ENCODE results near the gene FLACC1.
"Not testable (repeated sequence)": the region's sequence is repeated elsewhere in the genome, so short reads cannot be mapped to it uniquely, and the experiment has no call there.

The FLACC1 gene

DNA sequence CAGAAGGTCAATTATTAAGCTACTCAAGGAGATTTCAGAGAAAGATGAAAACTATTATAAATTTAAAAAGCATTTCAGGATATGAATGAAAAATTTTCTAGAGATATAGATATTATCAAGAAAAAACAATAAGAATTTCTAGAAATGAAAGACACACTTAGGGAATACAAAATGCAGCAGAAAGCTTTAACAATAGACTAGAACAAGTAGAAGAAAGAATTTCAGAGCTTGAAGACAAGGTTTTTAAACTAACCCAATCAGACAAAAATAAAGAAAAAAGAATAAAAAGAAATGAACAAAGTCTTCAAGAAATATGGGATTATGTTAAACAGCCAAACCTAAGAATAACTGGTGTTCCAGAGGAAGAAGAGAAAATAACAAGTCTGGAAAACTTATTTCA, 34.4 kb downstream of the FLACC1 start:
- Histone ChIP-seq H3K4me1 (ENCODE audit: control insufficient read depth in 2 of 2, insufficient read depth in 2 of 2, low read length in 2 of 2) (no peaks in the 10 kb centered on the region), H3K9me3 (ENCODE audit: control insufficient read depth in 2 of 2, low read length in 2 of 2) (peaks cover 2 to 3% of the 10 kb centered on the region in 2 donors), H3K36me3 (ENCODE audit: control insufficient read depth in 2 of 2, insufficient read depth in 2 of 2, low read length in 2 of 2) (no peaks in the 10 kb centered on the region), H3K27me3 (ENCODE audit: control insufficient read depth in 2 of 2, insufficient read depth in 2 of 2, low read length in 2 of 2) (no peaks in the 10 kb centered on the region), H3K4me3 (ENCODE audit: low read length in 2 of 2) (no peak overlapping the region), H3K9ac (ENCODE audit: low read depth in 1 of 2, low read length in 2 of 2) (no peak overlapping the region), H3K27ac (ENCODE audit: low read depth in 2 of 2, low read length in 2 of 2) (no peak overlapping the region)

DNA sequence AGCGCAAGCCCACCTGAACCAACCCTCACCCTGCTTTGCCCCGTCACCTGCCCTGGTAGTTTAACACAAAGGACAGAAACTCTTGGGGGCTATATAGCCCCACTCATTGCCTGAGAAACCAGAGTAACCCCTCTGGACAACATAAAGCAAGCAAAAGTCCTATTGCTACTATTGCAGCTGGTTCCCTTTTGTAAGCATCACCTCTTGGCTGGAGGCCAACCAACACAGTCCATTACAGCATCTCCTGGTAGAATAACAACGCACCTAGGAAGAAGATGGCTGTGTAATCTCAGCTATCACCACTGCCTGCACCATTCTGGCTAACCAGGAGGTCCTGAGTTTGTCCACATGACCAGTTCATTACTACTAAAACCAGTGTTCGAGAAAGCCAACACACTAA, 36.4 kb downstream of the FLACC1 start:
- H3K9me3 ChIP-seq (ENCODE audit: control insufficient read depth in 2 of 2, low read length in 2 of 2), result peaks cover 2 to 3% of the 10 kb centered on the region in 2 donors
- H3K4me1 ChIP-seq (ENCODE audit: control insufficient read depth in 2 of 2, insufficient read depth in 2 of 2, low read length in 2 of 2), result no peaks in the 10 kb centered on the region
- no peak overlapping the region for H3K4me3 ChIP-seq (ENCODE audit: low read length in 2 of 2)

DNA sequence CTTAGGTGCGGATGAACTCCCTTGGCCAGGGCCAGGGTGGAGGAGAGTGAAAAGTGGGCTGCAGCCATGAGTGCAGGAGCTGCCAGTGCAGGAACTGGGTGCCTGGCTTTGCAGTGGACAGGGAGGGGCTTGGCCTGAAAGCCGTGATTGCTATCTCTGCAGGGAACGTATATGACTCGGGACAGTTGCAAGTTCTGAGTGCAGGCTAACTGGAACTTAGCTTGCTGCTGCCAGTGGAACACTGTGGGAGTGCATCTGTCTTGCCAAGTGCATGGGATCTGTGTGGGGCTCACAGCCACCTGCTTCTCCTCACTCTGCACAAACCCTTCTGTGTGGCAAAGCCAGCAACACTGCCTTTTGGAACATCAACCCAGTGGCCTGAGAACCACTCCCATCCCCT, 36.9 kb downstream of the FLACC1 start:
- H3K4me3 ChIP-seq (ENCODE audit: low read length in 2 of 2), result no peak overlapping the region
- no peaks in the 10 kb centered on the region for H3K27me3 ChIP-seq (ENCODE audit: control insufficient read depth in 2 of 2, insufficient read depth in 2 of 2, low read length in 2 of 2)
- H3K27ac ChIP-seq (ENCODE audit: low read depth in 2 of 2, low read length in 2 of 2), result no peak overlapping the region
- no peaks in the 10 kb centered on the region for H3K36me3 ChIP-seq (ENCODE audit: control insufficient read depth in 2 of 2, insufficient read depth in 2 of 2, low read length in 2 of 2)
- H3K9ac ChIP-seq (ENCODE audit: low read depth in 1 of 2, low read length in 2 of 2), result no peak overlapping the region
- H3K4me1 ChIP-seq (ENCODE audit: control insufficient read depth in 2 of 2, insufficient read depth in 2 of 2, low read length in 2 of 2), result no peaks in the 10 kb centered on the region
- peaks cover 2 to 3% of the 10 kb centered on the region in 2 donors for H3K9me3 ChIP-seq (ENCODE audit: control insufficient read depth in 2 of 2, low read length in 2 of 2)

More for the DNA sequence above, 36.4 kb downstream of the FLACC1 start:
- Histone ChIP-seq H3K36me3 (ENCODE audit: control insufficient read depth in 2 of 2, insufficient read depth in 2 of 2, low read length in 2 of 2) (no peaks in the 10 kb centered on the region), H3K9ac (ENCODE audit: low read depth in 1 of 2, low read length in 2 of 2) (no peak overlapping the region), H3K27me3 (ENCODE audit: control insufficient read depth in 2 of 2, insufficient read depth in 2 of 2, low read length in 2 of 2) (no peaks in the 10 kb centered on the region), H3K27ac (ENCODE audit: low read depth in 2 of 2, low read length in 2 of 2) (no peak overlapping the region)

DNA sequence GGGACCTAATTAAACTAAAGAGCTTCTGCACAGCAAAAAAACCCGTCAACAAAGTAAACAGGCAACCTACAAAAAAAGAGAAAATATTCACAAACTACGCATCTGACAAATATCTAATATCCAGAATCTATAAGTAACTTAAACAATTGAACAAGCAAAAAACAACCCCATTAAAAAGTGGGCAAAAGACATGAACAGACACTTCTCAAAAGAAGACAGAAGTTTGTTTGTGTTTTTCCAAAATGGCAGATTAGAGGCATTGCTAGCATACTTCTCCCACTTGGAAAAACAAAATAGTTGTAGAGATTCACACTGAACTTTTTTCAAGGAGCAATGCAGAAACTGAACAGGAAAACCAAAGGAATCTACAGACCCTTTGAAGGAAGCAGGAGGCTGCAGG, 37.6 kb downstream of the FLACC1 start:
- no peaks in the 10 kb centered on the region for H3K4me1 ChIP-seq (ENCODE audit: control insufficient read depth in 2 of 2, insufficient read depth in 2 of 2, low read length in 2 of 2)
- H3K27ac ChIP-seq (ENCODE audit: low read depth in 2 of 2, low read length in 2 of 2), result no peak overlapping the region
- H3K27me3 ChIP-seq (ENCODE audit: control insufficient read depth in 2 of 2, insufficient read depth in 2 of 2, low read length in 2 of 2), result no peaks in the 10 kb centered on the region
- H3K9me3 ChIP-seq (ENCODE audit: control insufficient read depth in 2 of 2, low read length in 2 of 2), result peaks cover 2 to 3% of the 10 kb centered on the region in 2 donors
- H3K9ac ChIP-seq (ENCODE audit: low read depth in 1 of 2, low read length in 2 of 2), result no peak overlapping the region
- H3K36me3 ChIP-seq (ENCODE audit: control insufficient read depth in 2 of 2, insufficient read depth in 2 of 2, low read length in 2 of 2), result no peaks in the 10 kb centered on the region
- H3K4me3 ChIP-seq (ENCODE audit: low read length in 2 of 2), result no peak overlapping the region

DNA sequence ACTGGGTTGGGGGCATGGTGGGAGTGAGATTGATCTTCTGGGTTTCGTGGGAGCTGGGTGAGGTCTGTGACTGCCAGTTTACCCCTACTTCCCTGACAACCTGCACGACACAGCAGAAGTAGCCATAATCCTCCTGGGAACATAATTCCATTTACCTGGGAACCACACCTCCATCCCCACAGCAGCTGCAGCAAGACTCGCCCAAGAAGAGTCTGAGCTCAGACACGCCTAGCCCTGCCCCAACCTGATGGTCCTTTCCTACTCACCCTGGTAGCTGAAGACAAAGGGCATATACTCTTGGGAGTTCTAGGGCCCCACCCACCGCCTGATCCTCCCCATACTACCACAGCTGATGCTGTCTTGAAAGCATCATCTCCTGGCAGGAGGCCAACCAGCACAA, 43.8 kb downstream of the FLACC1 start:
- no peaks in the 10 kb centered on the region for H3K9me3 ChIP-seq (ENCODE audit: control insufficient read depth in 2 of 2, low read length in 2 of 2)

DNA sequence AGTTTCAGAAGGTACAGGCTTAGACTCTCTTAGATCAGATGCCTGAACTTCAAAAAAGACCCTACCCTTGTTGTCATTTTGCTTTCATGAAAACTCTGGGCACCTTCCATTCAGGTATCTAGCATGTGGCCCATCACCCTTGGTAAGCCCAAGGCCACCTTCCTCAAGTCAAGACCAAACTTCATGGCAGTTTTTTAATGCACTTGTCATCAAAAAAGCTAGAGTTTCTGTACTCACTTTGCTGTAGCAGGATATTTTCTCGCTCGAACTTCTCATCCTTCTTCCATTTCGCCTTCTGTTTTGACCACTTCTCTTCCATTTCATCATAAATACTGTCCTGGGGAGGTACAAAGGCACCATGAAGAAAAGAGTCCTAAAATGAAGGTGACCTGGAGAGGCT, 48.2 kb downstream of the FLACC1 start:
- H3K4me3 ChIP-seq (ENCODE audit: low read length in 2 of 2), result no peak overlapping the region
- no peaks in the 10 kb centered on the region for H3K4me1 ChIP-seq (ENCODE audit: control insufficient read depth in 2 of 2, insufficient read depth in 2 of 2, low read length in 2 of 2)
- no peaks in the 10 kb centered on the region for H3K9me3 ChIP-seq (ENCODE audit: control insufficient read depth in 2 of 2, low read length in 2 of 2)
- H3K27ac ChIP-seq (ENCODE audit: low read depth in 2 of 2, low read length in 2 of 2), result no peak overlapping the region
- no peak overlapping the region for H3K9ac ChIP-seq (ENCODE audit: low read depth in 1 of 2, low read length in 2 of 2)
- no peaks in the 10 kb centered on the region for H3K36me3 ChIP-seq (ENCODE audit: control insufficient read depth in 2 of 2, insufficient read depth in 2 of 2, low read length in 2 of 2)
- H3K27me3 ChIP-seq (ENCODE audit: control insufficient read depth in 2 of 2, insufficient read depth in 2 of 2, low read length in 2 of 2), result no peaks in the 10 kb centered on the region

More for the DNA sequence above, 43.8 kb downstream of the FLACC1 start:
- Histone ChIP-seq H3K4me3 (ENCODE audit: low read length in 2 of 2) (no peak overlapping the region), H3K36me3 (ENCODE audit: control insufficient read depth in 2 of 2, insufficient read depth in 2 of 2, low read length in 2 of 2) (no peaks in the 10 kb centered on the region), H3K27me3 (ENCODE audit: control insufficient read depth in 2 of 2, insufficient read depth in 2 of 2, low read length in 2 of 2) (no peaks in the 10 kb centered on the region), H3K4me1 (ENCODE audit: control insufficient read depth in 2 of 2, insufficient read depth in 2 of 2, low read length in 2 of 2) (no peaks in the 10 kb centered on the region), H3K9ac (ENCODE audit: low read depth in 1 of 2, low read length in 2 of 2) (no peak overlapping the region), H3K27ac (ENCODE audit: low read depth in 2 of 2, low read length in 2 of 2) (no peak overlapping the region)

DNA sequence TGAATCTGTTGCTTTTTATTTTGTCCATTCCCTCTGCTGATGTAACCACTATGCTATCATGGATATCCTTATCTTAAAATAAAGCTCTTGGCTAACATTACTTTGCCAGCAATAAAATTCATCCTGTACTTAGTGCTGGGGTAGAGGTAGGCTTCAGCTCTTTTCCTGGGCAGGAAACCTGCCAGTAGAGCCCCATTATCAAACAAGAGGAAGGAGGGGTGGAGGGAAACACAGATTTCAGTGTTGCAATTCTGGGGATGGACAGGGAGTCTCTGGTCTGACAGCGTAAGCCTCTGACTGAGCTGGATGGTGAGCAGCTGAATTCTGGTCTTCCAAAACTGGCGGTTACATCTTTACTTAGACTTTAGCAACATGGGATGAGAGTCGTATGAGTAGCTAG, 49.3 kb downstream of the FLACC1 start:
- Histone ChIP-seq H3K27me3 (ENCODE audit: control insufficient read depth in 2 of 2, insufficient read depth in 2 of 2, low read length in 2 of 2) (no peaks in the 10 kb centered on the region), H3K27ac (ENCODE audit: low read depth in 2 of 2, low read length in 2 of 2) (no peak overlapping the region), H3K9ac (ENCODE audit: low read depth in 1 of 2, low read length in 2 of 2) (no peak overlapping the region), H3K4me1 (ENCODE audit: control insufficient read depth in 2 of 2, insufficient read depth in 2 of 2, low read length in 2 of 2) (no peaks in the 10 kb centered on the region), H3K9me3 (ENCODE audit: control insufficient read depth in 2 of 2, low read length in 2 of 2) (no peaks in the 10 kb centered on the region), H3K36me3 (ENCODE audit: control insufficient read depth in 2 of 2, insufficient read depth in 2 of 2, low read length in 2 of 2) (no peaks in the 10 kb centered on the region), H3K4me3 (ENCODE audit: low read length in 2 of 2) (no peak overlapping the region)

DNA sequence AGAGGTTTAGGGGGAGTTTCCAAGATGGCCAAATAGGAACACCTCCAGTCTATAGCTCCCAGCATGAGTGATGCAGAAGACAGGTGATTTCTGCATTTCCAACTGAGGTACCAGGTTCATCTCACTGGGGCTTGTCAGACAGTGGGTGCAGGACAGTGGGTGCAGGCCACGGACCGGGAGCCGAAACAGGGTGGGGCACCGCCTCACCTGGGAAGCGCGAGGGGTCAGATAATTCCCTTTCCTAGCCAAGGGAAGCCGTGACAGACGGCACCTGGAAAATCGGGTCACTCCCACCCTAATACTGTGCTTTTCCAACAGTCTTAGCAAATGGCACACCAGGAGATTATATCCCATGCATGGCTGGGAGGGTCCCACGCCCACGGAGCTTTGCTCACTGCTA, 57.2 kb downstream of the FLACC1 start:
- H3K4me3 ChIP-seq (ENCODE audit: low read length in 2 of 2); H3K27me3 ChIP-seq (ENCODE audit: control insufficient read depth in 2 of 2, insufficient read depth in 2 of 2, low read length in 2 of 2); H3K4me1 ChIP-seq (ENCODE audit: control insufficient read depth in 2 of 2, insufficient read depth in 2 of 2, low read length in 2 of 2); H3K9me3 ChIP-seq (ENCODE audit: control insufficient read depth in 2 of 2, low read length in 2 of 2); H3K9ac ChIP-seq (ENCODE audit: low read depth in 1 of 2, low read length in 2 of 2); H3K36me3 ChIP-seq (ENCODE audit: control insufficient read depth in 2 of 2, insufficient read depth in 2 of 2, low read length in 2 of 2); H3K27ac ChIP-seq (ENCODE audit: low read depth in 2 of 2, low read length in 2 of 2): not testable (repeated sequence)

DNA sequence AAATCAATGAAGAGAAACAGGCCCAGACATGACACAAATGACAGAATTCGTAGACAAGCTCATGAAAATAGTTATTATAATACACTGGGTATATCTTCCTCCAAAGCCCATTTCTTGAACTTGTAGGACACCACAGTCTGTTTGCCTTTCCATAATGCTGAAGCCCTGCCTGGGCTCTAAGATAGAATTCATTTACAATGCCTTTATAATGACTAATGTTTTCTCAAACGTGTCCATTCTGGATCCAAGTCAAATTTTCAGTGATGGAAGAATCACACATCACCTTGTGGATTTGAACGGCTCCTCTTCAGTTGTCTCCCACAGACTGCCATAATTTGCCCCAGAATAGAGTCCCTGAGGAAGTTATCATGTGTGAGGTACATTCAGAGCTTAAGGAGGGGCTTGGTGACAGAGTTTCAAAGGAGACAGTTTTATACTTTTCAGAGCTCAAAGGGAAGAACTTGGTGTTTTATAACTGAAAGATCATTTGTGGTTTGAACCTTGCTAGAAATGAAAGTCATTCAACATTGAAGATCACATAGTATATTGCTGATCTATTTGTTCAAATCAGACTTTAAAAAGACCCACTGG, 58.6 kb downstream of the FLACC1 start:
- no peaks in the 10 kb centered on the region for H3K4me1 ChIP-seq (ENCODE audit: control insufficient read depth in 2 of 2, insufficient read depth in 2 of 2, low read length in 2 of 2)
- no peaks in the 10 kb centered on the region for H3K9me3 ChIP-seq (ENCODE audit: control insufficient read depth in 2 of 2, low read length in 2 of 2)
- H3K36me3 ChIP-seq (ENCODE audit: control insufficient read depth in 2 of 2, insufficient read depth in 2 of 2, low read length in 2 of 2), result no peaks in the 10 kb centered on the region
- H3K4me3 ChIP-seq (ENCODE audit: low read length in 2 of 2), result no peak overlapping the region
- no peaks in the 10 kb centered on the region for H3K27me3 ChIP-seq (ENCODE audit: control insufficient read depth in 2 of 2, insufficient read depth in 2 of 2, low read length in 2 of 2)
- H3K9ac ChIP-seq (ENCODE audit: low read depth in 1 of 2, low read length in 2 of 2), result no peak overlapping the region
- no peak overlapping the region for H3K27ac ChIP-seq (ENCODE audit: low read depth in 2 of 2, low read length in 2 of 2)

DNA sequence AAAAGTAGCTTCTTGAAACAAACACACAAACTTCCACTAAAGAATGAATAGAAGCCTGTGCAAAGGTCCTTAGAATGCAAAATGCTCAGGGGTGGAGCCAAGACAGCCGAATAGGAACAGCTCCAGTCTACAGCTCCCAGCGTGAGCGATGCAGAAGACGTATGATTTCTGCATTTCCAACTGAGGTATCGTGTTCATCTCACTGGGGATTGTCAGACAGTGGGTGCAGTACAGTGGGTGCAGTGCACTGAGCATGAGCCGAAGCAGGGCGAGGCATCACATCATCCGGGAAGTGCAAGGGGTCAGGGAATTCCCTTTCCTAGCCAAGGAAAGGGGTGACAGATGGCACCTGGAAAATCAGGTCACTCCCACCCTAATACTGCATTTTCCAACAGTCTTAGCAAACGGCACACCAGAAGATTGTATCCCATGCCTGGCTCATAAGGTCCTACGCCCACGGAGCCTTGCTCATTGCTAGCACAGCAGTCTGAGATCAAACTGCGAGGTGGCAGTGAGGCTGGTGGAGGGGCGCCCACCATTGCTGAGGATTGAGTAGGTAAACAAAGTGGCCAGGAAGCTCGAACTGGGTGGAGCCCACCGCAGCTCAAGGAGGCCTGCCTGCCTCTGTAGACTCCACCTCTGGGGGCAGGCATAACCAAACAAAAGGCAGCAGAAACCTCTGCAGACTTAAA, 66.5 kb downstream of the FLACC1 start:
- peaks cover 34 to 39% of the 10 kb centered on the region in 2 donors for H3K36me3 ChIP-seq (ENCODE audit: control insufficient read depth in 2 of 2, insufficient read depth in 2 of 2, low read length in 2 of 2)
- not testable (repeated sequence) for H3K27me3 ChIP-seq (ENCODE audit: control insufficient read depth in 2 of 2, insufficient read depth in 2 of 2, low read length in 2 of 2)

More for the DNA sequence above, 66.5 kb downstream of the FLACC1 start:
- H3K4me3 ChIP-seq (ENCODE audit: low read length in 2 of 2); H3K9ac ChIP-seq (ENCODE audit: low read depth in 1 of 2, low read length in 2 of 2); H3K9me3 ChIP-seq (ENCODE audit: control insufficient read depth in 2 of 2, low read length in 2 of 2); H3K27ac ChIP-seq (ENCODE audit: low read depth in 2 of 2, low read length in 2 of 2); H3K4me1 ChIP-seq (ENCODE audit: control insufficient read depth in 2 of 2, insufficient read depth in 2 of 2, low read length in 2 of 2): not testable (repeated sequence)
